ENCODE data around the gene KANSL1L. TPM values are rescaled to one million over a fixed set of nuclear protein-coding genes. Genes with fewer than 3 reads are reported as not detected.

Gene KANSL1L
- total and polyA plus RNA-seq, 2 experiments from 2014 or later: 7.4 to 21.1 TPM

- TF ChIP-seq, protein P1, sequence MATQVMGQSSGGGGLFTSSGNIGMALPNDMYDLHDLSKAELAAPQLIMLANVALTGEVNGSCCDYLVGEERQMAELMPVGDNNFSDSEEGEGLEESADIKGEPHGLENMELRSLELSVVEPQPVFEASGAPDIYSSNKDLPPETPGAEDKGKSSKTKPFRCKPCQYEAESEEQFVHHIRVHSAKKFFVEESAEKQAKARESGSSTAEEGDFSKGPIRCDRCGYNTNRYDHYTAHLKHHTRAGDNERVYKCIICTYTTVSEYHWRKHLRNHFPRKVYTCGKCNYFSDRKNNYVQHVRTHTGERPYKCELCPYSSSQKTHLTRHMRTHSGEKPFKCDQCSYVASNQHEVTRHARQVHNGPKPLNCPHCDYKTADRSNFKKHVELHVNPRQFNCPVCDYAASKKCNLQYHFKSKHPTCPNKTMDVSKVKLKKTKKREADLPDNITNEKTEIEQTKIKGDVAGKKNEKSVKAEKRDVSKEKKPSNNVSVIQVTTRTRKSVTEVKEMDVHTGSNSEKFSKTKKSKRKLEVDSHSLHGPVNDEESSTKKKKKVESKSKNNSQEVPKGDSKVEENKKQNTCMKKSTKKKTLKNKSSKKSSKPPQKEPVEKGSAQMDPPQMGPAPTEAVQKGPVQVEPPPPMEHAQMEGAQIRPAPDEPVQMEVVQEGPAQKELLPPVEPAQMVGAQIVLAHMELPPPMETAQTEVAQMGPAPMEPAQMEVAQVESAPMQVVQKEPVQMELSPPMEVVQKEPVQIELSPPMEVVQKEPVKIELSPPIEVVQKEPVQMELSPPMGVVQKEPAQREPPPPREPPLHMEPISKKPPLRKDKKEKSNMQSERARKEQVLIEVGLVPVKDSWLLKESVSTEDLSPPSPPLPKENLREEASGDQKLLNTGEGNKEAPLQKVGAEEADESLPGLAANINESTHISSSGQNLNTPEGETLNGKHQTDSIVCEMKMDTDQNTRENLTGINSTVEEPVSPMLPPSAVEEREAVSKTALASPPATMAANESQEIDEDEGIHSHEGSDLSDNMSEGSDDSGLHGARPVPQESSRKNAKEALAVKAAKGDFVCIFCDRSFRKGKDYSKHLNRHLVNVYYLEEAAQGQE (IDR thresholded peaks at IDR 0.05; ENCODE audit: unreplicated experiment): no peak
- TF ChIP-seq STAT1 (IDR thresholded peaks at IDR 0.05; ENCODE audit: unreplicated experiment): no peak
- no peak for TF ChIP-seq ZNF114 (CRISPR knock-in tag; IDR thresholded peaks at IDR 0.05)
- no peak for TF ChIP-seq CTCF (conservative IDR thresholded peaks at IDR 0.05; ENCODE audit: low read depth in 2 of 2)
- TF ChIP-seq, protein P2, sequence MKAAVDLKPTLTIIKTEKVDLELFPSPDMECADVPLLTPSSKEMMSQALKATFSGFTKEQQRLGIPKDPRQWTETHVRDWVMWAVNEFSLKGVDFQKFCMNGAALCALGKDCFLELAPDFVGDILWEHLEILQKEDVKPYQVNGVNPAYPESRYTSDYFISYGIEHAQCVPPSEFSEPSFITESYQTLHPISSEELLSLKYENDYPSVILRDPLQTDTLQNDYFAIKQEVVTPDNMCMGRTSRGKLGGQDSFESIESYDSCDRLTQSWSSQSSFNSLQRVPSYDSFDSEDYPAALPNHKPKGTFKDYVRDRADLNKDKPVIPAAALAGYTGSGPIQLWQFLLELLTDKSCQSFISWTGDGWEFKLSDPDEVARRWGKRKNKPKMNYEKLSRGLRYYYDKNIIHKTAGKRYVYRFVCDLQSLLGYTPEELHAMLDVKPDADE (IDR thresholded peaks at IDR 0.05): no peak
- no peak for TF ChIP-seq EZH2 (IDR thresholded peaks at IDR 0.05; ENCODE audit: low read depth, unreplicated experiment)
Measured at GRCh38 chr2:210038078-210038477, 133.1 kb downstream of the KANSL1L start (continued).

GRCh38 chr2:210035679-210036078 lies 135.5 kb downstream of the KANSL1L start:
- ATAC-seq (no peak), DNase-seq (ENCODE audit: low spot score) (no peak)
- Histone ChIP-seq H3K4me2 (no peak overlapping the region), H3K27me3 (ENCODE audit: insufficient read depth) (no peaks in the 10 kb centered on the region), H3K27ac (ENCODE audit: low read depth) (no peak overlapping the region), H3K4me3 (no peak overlapping the region), H4K20me1 (replicated peaks; ENCODE audit: insufficient read depth) (no peaks in the 10 kb centered on the region; the same call in 1 of the 2 replicates), H3K9me2 (ENCODE audit: insufficient read depth) (no peaks in the 10 kb centered on the region), H3F3A (replicated peaks; ENCODE audit: low read depth) (no peaks in the 10 kb centered on the region), H3K36me3 (ENCODE audit: insufficient read depth) (no peaks in the 10 kb centered on the region), H3K4me1 (ENCODE audit: insufficient read depth) (no peaks in the 10 kb centered on the region), H3K79me2 (replicated peaks; ENCODE audit: insufficient read depth) (no peaks in the 10 kb centered on the region), H2AFZ (no peak overlapping the region)
- Mint-ChIP-seq H3K4me1 (no peaks in the 10 kb centered on the region), H3K27ac (no peak overlapping the region), H3K36me3 (ENCODE audit: low read depth) (no peaks in the 10 kb centered on the region), H3K4me3 (no peak overlapping the region), H3K9me3 (no peaks in the 10 kb centered on the region), H3K27me3 (ENCODE audit: insufficient read depth, low read depth, poor library complexity) (no peaks in the 10 kb centered on the region)
- TF ChIP-seq CTCF (conservative IDR thresholded peaks at IDR 0.05; ENCODE audit: low read depth in 2 of 2) (no peak), ZNF114 (CRISPR knock-in tag; IDR thresholded peaks at IDR 0.05) (no peak), CREB1 (CRISPR knock-in tag; IDR thresholded peaks at IDR 0.05; ENCODE audit: low read depth) (no peak), ZNF331 (CRISPR knock-in tag; IDR thresholded peaks at IDR 0.05; ENCODE audit: low read depth) (no peak), POLR2AphosphoS5 (IDR thresholded peaks at IDR 0.05; ENCODE audit: low read depth) (no peak), JUNB (IDR thresholded peaks at IDR 0.05; ENCODE audit: unreplicated experiment) (no peak), EZH2 (IDR thresholded peaks at IDR 0.05; ENCODE audit: low read depth, unreplicated experiment) (no peak), EZH2phosphoT487 (IDR thresholded peaks at IDR 0.05; ENCODE audit: unreplicated experiment) (no peak), STAT1 (IDR thresholded peaks at IDR 0.05; ENCODE audit: unreplicated experiment) (no peak), NANOG (IDR thresholded peaks at IDR 0.05; ENCODE audit: borderline replicate concordance) (no peak)
- TF ChIP-seq, protein P2 (IDR thresholded peaks at IDR 0.05): no peak
